VCaP (cell line): ENCODE measurements around the gene ITGA6.

Experiments used
- H3K27ac ChIP-seq: fragments of 450-650 bp; 2 replicates; pipeline ENCODE4 v1.5.1; 2017
- TF ChIP-seq, protein P1 (sequence below): fragments of 450-650 bp; conservative IDR thresholded peaks from 2 replicates; pipeline ENCODE4 v1.5.1; 2017; ENCODE audit warnings: mild to moderate bottlenecking, moderate library complexity

Gene ITGA6

GRCh38 chr2:172510088-172510487 lies 82.7 kb downstream of the ITGA6 start:
- no peak overlapping the region for H3K27ac ChIP-seq
- TF ChIP-seq, protein P1, sequence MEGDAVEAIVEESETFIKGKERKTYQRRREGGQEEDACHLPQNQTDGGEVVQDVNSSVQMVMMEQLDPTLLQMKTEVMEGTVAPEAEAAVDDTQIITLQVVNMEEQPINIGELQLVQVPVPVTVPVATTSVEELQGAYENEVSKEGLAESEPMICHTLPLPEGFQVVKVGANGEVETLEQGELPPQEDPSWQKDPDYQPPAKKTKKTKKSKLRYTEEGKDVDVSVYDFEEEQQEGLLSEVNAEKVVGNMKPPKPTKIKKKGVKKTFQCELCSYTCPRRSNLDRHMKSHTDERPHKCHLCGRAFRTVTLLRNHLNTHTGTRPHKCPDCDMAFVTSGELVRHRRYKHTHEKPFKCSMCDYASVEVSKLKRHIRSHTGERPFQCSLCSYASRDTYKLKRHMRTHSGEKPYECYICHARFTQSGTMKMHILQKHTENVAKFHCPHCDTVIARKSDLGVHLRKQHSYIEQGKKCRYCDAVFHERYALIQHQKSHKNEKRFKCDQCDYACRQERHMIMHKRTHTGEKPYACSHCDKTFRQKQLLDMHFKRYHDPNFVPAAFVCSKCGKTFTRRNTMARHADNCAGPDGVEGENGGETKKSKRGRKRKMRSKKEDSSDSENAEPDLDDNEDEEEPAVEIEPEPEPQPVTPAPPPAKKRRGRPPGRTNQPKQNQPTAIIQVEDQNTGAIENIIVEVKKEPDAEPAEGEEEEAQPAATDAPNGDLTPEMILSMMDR: no peak

DNA sequence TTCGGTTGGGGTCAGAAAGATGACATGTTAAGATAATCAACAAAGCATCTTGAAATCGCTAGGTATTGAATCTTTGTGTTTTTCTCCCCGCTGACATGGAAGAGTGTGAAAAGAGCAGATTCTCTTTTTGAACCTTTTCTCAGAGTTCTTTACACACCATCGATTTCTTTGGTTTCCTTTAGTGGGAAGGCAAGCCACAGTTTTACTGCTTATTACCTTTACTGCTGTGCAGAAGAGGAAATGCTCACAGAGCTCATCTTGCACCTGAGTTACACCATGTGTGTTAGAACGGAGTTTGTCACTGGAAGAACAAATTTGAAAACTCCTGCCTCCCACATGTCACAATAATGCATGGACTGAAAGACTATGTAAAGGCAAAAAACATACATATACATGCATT lies 83.2 kb downstream of the ITGA6 start:
- H3K27ac ChIP-seq: no peak overlapping the region
- TF ChIP-seq, protein P1: no peak

DNA sequence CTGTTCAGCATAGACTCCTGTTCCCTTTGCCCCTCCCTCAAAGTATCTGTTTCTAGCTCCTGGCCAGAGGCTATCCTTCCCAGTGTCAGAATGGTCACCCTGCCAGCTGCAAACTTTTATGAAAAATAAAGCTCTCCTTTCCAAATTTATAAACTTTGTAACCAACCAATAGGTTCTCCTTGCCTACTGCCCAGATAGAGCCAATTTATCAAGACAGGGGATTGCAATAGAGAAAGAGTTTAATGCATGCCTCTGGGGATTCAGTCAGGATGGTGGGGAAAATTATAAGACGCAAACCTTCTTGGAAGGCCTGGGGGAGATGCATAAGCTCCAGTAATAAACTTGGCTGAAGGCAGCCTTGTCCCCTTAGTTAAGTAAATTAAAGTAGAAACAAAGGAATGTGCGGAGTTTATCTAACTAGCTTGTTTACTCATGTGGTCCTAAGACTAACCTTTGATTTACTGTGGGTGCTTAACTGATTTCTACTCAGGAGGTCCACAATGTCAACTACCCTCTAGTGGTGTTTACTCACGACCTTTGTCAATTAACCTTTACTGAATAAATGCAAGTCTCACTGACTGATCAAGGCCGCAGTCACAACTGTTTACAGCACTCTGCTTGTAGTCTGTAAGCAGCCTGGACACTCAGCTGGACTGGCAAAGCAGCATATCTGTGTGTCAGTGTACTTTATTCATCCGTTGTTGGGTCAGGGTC lies 85.6 kb downstream of the ITGA6 start:
- TF ChIP-seq, protein P1: no peak
- H3K27ac ChIP-seq: no peak overlapping the region

DNA sequence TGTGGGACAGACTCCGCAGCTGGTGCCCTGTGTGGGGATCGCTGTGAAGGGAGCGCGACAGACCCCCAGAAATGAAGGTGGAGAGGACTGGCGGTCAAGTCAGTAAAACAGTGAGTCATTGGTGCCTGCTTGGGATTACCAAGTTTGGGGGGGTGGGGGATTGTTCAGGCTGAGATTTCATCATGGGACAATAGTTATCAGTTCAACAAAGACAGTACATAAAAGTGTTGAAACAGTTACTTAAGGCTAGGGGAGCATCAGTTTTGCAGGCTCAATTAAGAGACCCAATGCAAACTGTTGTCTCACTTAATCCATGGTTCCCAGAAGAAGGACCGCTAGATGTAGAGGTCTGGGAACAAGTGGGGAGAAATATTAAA lies 86.1 kb downstream of the ITGA6 start:
- no peak overlapping the region for H3K27ac ChIP-seq
- TF ChIP-seq, protein P1: no peak

- no peak overlapping the region for H3K27ac ChIP-seq
- TF ChIP-seq, protein P1: no peak
Measured at GRCh38 chr2:172513935-172514586, 86.7 kb downstream of the ITGA6 start.

DNA sequence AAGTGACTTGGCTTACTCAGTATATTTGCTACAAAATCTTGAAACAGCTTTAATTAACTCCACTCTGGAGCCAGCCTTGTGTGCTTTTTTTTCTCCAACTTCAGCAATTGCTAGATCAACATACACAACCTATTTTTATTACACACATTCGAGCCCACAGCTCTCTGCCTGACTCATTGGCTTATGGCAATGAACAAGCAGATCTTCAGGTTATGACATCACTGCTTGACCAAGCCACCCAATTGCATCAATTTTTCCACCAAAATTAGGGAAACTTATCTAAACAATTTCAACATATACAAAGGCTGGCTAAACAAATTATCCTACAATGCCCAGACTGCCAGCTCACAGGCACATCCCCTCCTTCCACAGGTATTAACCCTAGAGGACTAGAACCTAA lies 88.9 kb downstream of the ITGA6 start:
- TF ChIP-seq, protein P1: no peak
- no peak overlapping the region for H3K27ac ChIP-seq

GRCh38 chr2:172518995-172519394 lies 91.6 kb downstream of the ITGA6 start:
- H3K27ac ChIP-seq: no peak overlapping the region
- TF ChIP-seq, protein P1: no peak
